Stimulated activated CD4-positive, alpha-beta T cell treated with anti-CD3 and anti-CD28 coated beads, Interleukin-12 subunit alpha, Interleukin-12 subunit beta, amount 100 ng/mL, for 48 hours (primary cell): ENCODE measurements around the gene DCBLD1.

Source experiments
- DNase-seq, 3 donors: peaks; one replicate each; pipeline ENCODE4 v3.0.0-alpha.2; 2020; ENCODE audit warnings: low read depth in 2 of 3, low spot score in 1 of 3

DCBLD1 gene

DNA sequence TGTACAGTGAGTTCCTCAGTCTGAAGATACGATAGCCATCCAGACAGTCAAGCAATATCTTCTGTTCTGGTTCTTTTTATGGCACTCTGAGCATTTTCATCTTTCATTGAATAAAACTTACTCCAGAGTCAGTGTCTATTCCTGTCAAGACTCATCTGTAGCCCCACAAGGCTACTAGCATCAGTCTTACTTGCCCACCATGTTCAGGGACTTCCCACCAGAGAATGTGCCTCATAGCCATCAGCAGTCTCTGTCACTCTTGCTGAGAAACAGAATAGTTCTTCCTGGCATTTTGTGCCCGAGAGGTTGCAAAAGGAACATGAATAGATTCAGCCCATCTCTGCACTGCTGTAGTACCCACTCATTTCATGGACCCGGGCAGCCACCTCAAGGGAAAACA, 12.7 kb upstream of the DCBLD1 start:
- DNase-seq, result no peak

DNA sequence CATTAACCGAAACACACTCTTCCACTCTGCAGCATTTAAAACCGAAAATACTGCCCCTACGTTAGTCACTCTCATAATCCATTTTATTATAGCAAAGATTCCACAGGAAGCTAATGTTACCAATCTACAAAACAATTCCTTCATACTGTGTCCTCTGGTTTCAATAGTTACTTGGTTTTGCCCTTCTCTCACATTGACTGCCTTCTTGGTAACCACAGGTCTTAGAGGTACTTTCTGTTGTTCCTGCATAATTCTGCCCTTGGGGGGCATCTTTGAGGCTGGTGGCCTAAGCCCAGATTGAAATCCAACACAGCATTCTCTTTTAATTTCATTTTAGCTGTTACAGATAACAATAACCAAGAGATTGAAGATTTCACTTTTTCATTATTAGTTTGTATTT, 9.8 kb upstream of the DCBLD1 start:
- DNase-seq, result no peak

DNA sequence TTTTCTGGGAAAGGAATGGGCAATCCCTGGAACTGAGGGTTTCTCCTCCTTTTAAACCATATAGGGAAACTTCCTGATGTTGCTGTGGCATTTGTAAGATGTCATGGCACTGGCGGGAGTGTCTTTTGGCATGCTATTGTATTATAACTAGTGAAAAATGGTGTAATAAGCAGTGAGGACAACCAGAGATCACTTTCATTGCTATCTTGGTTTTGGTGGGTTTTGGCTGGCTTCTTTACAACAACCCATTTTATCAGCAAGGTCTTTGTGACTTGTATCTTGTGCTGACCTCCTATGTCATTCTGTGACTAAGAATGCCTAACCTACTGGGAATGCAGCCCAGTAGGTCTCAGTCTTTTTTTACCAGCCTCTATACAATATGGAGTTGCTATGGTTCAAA, 9.1 kb upstream of the DCBLD1 start:
- DNase-seq, result no peak

DNA sequence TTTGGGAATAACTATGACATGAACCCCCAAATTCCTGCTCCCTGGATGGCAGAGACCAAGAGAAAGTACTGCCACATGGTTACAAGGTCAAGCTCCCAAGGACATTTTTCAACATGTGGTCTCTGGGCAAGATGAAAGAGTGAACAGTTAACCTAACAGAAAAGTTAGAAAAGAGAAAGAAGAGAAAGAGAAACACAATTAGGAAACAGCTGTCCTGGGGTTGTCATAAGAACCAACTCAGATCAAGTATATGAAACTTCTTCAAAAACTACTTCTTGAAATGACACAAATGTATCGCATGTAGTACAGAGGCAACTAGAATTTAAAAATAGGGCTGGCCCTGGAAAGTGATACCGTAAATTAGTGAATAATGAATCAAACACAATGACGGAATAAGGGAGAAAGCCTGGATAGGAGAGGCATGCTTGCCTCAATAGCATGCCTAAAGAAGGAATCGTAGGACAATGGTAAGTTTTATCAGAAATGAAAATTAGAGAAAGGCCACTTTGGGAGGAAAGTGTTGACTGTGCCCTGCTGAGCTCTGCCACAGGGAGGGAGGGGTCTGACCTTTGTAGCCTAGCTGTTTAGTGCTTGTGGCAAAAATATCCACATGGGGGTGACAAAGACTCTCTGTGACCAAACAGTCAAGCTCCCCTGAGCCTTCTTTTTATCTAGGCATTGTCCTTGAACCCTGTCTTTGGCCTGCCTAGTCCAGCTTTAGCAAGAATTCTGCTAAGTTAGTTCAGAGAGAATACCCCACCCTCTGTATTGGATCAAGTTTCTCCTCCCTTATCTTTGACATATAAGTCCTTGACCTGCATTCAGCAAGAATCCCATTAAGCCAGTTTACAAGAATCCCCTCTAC, 4.3 kb upstream of the DCBLD1 start:
- DNase-seq, result no peak

DNA sequence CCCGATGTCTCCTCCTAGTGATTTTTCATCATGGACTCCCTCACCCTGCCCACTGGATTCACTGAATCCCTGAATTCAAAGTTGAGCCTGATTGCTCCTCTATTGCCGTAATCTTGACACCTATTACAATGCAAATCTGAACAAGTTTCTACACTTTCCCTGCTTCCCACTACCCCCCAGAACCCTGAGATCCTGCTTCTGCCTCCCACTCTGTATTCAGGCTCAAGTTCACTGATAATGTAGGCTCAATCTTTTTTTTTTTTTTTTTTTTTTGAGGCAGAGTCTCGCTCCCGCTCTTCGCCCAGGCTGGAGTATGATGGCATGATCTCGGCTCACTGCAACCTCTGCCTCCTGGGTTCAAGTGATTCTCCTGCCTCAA, 3.6 kb upstream of the DCBLD1 start:
- no peak for DNase-seq

DNA sequence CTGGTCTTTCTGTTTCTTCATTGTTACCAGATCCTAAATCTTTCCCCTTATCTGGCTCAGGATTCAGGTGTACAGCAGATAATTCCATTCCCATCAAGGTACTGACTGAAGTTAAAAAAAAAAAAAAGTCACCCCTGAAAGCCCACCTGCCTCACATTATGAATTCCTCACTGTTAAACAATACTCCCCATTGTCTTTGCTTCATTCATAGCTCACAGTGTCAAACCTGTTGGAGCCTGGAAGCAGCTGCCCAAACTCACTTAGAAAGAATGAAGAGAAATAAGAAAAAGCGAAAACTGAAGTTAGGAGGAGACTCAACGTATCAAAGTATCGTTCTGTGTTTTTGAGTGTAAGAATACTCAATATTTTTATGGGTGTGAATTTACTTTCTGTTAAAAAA, 1.8 kb upstream of the DCBLD1 start:
- no peak for DNase-seq

DNA sequence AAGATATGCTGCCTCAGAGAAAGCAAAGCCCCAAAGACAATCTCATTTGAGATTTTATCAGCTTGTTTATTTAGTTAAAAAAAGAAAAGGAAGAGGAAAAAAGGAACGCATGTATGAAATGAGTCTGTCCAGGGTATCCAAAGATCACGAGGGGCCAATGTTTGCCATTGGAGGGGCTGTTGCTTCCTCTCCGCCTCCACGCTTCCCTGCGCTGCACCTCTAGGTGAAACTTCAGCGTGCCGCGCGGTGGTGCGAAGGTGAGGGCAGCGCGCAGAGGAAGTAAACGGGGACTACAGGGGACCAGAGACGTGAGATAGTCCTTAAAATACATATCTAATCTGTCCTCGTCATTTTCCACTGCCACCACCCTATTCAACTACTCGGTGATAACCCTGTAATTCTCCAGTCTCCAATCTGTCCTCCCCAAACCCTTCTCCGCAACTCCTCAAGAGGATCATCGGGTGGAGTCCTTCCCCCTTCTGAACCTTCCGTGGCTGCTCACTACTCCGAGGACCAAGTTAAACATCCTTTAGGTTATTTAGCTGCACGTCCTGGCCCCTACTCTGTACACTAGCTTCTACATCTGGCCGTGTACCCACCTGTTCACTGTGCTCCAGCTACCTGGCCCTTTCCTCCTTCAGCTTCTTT, 1.1 kb upstream of the DCBLD1 start:
- DNase-seq, result no peak

DNA sequence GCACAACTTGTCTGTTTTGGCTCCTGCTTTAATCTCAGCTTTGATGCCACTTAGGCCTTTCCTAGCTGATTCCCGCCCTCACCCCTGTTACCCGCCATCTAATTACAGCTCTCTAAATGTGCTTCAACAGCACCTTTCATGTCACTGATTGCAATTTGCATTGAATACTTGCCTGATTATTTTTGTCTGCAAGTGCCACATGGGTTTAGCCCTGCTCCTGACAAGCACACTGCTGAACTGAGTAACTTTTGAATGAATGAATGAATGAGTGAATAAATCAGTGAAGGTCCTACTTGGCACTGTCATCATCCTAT, 591 bp upstream of the DCBLD1 start:
- DNase-seq, result no peak

DNA sequence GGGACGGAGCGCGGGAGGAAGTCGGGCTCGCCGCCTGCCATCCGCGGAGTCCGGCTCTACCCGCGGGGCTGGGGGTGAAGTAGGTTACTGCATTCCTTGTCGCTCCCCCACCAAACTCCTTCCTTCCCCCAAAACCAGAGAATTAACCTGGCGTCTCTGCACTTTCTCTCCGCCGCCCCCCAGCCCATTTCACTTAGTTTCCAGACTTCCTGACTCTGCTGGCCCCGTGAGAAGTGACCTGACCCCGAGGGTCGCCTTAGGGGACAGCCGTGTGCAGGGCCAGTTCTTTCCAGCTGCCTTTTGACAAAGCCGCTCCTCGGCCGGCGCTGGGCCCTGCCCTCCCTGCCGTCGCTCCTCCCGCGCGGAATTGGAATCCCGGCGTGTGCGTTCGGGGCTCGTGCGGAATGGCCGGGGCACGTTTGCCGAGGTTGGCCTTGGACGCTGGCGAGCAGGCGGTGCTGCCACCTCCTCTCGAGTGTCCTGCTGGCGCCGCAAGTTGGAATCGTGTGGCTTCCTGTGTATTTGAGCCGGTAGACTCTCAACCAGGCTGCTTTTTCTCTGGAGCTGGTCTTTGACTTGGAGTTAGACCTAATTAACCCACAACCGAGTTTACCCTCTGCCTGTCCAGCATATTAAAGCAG, 650 bp downstream of the DCBLD1 start:
- peak in 1 of 3 donors; percentile 20 for DNase-seq

DNA sequence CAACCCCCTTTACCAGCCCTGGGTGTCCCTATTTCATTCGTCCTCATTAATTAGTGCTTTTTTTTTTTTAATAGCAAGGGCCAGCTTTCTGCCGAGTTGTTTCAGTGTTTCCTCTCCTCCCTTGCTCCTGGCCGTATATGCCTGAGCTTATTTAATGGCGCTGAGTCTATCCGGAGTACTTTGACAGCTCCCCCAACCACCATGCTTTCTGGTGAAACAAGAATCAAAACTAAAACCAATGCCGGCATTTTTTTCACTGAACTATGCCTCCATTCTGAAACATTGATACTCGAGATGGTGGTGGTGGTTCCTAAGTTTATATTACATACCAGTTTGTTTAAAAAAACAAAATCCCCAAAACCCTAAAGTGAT, 1.2 kb downstream of the DCBLD1 start:
- no peak for DNase-seq

DNA sequence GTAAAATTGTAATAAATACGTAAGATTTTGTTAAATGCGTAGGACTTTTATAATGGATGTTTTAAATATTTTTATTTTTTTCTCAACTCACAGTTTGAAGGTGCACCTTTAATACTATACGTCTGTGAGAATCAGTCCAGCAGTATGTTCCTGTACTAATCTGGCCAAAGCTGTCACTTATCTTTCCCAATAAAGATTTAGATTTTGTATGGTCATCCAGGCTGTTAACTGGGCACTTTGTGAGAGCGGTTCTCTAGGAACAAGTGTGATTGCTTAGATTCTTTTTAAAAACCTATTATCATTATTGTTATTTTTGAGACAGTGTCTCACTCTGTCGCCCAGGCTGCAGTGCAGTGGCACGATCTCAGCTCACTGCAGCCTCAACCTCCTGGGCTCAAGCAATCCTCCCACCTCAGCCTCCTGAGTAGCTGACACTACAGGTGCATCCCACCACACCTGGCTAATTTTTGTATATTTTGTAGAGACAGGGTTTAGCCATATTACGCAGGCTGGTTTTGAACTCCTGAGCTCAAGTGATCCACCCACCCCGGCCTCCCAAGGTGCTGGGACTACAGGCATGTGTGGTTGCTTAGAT, 1.7 kb downstream of the DCBLD1 start:
- no peak for DNase-seq

DNA sequence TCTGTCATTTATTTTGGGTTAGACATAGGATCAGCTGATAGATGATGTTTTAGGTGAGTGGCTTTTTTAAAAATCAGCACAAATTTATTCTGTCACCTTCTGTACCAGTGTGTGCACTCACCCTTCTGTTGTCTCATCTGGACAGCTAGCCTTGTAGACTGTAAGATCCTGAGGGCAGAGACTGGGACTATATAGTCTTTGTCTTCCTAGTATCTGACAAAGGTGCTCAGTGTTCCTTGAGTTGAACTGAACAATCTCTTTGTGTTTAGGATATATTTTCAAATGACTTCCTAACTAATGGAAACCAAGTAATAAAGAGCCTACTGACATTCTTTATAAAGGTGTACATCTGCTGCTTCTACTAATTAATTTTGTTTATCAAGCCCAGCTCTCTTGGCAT, 3.0 kb downstream of the DCBLD1 start:
- no peak for DNase-seq

DNA sequence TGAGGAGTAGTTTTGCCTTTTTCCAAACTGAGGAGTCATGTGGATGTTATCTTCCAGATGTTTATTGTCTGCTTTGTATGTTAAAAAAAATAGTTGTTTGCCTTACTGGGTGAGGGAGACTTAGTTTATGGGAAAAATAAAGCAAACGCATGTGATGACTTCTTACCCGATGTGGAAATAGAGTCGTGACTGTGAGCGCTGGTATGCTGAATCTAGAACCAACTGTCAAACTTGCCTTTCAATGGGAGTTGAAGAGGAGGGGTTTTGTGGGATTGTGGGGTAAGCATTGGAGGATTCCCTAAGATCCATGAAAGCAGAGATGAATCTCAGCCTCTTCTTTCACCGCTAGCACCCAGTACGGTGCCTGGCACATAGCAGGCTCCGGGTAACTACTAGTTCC, 5.3 kb downstream of the DCBLD1 start:
- no peak for DNase-seq

DNA sequence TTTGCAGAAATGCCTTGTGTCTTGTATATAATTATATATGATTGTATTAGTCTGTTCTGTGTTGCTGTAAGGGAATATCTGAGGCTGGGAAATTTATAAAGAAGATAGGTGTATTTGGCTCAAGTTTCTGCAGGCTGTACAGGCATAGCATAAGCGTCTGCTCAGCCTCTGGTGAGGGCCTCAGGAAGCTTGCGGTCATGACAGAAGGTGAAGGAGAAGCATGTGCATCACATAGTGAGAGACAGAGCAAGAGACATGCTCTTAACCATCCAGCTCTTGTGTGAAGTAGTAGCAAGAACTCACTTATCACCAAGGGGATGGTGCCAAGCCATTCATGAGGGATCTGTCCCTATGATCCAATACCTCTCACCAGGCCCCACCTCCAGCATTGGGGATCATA, 6.5 kb downstream of the DCBLD1 start:
- DNase-seq, result no peak

DNA sequence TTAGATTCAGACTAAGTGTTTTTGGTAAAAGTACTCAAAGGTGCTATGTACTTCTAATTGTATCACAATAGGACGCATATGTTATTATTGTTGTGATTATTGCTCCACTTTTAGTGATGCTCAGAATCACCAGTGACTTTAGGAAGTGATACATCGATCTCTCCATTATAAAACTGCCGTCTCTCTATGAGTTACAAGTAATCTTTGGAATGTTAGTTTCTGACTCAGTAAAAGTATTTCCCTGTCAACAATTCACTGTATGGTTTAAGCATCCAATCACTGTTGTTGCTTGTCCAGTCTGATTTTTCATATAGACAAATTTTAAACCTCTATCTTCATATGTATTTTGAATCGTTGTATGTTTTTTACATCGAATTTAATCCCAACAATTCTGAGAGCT, 9.4 kb downstream of the DCBLD1 start:
- DNase-seq, result no peak

DNA sequence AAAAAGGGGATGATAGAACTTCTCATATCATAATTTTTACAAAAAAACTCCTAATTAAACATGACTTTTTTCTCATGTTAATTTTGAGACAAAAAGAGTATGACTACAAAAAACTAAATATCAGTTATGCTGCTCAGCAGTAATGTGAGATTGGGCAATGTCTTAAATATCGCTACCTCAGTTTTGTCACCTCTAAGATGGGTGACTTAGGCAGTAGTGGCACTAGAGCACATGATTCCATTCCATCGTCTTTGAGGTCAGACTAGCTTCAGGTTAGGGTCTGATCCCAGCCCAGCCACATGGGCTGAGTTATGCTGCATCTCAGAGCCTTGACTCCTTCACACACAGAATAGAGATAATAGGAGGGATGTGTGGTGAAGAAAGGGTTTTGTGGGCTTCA, 11.0 kb downstream of the DCBLD1 start:
- DNase-seq, result no peak

DNA sequence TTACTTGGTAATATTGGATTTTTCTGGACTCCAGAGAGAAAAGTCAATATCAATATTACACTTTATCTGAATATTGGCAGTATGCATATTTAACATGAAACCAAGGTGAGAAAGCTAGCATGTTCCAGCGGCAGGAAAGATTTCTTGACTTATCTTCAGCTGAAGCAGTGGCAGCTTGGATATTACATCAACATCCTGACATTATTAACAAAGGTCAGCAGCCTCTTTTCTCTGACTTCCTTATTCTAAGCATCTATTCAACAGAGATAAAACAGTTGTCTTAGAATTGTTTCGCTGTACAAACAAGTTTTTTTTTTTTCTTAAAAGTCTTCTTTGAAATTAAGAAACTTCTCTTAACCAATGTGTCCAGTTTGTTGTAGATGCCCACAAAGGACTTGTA, 11.8 kb downstream of the DCBLD1 start:
- no peak for DNase-seq

DNA sequence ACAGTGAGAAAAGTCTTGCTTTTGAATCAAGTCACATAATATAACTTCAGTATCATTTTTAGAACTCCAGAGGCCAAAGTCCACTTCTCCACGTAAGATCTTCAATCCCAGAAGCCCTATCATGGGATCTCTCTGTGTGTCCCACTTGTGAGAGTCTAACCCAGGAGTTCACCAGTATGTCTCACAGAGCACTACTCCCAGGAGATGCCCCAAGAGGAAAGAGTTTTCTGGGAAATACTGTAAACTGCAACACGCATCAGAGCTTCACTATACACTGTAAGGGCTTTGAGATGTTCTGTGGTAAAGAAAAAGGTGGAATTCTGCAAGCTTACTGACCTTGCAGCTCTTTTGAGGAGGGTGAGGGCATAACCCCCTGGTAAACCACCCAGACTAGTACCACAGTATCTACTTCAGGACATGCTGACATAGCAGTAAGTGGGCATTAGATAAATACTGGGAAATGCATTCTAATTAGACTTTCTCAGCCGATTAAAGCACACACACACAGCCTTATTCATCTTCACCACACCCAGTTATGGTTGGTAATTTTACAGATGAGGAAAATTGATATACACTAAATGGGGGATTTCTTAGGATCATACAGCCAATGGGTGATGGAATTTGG, 12.3 kb downstream of the DCBLD1 start:
- no peak for DNase-seq

DNA sequence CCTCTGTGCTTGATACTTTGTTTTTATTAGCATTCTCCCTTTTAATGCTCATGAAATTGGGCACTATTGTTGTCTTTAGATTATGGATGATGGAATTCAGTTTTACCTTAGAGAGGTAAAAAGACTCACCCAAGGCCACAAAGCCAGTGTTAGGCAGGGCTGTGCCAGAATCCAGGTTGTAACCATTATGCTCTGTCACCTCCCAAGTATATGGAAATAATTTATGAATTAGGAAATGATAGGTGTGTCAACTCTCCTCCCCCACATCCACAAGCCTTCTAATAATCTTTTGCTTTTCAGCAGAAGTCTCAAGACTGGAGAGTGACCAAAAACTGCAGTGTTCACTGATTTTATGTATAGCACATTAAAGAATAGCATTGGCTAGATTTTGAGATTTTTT, 13.0 kb downstream of the DCBLD1 start:
- DNase-seq, result no peak

DNA sequence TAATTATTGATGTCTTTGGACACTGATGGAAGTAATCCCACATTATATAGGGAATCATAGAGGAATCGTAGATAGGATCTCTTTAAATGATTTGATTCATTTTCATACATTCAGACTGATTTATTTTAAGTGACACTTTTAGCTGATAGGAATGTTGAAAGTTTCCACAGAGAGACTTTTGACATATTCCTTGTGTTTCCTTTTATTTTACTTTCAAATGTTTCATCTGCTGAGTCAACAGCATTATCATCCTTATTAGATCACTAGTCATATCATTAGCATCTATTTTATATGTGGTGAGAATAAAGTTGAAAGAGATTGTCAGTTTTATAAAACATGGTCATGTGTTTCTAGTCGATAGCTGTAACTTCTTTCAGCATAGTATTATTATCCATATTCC, 13.4 kb downstream of the DCBLD1 start:
- DNase-seq, result no peak

DNA sequence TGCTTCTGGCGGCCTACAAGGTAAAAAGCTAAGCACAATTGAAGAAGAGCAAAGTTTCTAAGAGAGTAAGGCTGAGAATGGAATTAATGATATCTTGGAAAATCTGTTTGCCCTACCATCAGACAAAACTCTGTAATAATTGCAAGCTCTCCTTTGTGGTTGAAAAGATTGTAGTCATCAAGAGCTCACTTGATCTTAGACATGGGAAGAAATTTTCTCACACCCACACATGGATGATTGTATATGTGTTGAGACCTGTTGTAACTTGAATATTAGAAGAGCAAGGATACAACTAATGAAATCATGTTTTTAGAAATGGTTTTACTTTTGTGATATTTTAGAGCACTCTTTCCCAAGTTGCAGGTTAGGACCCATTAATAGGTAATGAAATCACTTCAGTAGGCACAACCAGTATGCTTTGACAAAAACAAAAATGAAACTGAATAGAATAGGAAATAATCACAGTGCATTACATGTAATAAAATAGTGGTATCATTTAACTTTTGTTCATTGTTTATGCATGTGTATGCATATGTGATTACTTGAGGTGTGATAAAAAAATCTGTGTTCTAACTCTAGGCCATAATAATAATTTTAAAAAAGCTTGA, 14.0 kb downstream of the DCBLD1 start:
- no peak for DNase-seq
